Measurements from ENCODE around the gene CDC42. TPM values are rescaled to one million over a fixed set of nuclear protein-coding genes. Genes with fewer than 3 reads are reported as not detected.

Gene CDC42
- total and polyA plus RNA-seq, 10 of the 15 experiments (the other 5 are each of a cell fraction or from before 2014, with no cell fraction given): 184 to 479 (median 326) TPM

DNA sequence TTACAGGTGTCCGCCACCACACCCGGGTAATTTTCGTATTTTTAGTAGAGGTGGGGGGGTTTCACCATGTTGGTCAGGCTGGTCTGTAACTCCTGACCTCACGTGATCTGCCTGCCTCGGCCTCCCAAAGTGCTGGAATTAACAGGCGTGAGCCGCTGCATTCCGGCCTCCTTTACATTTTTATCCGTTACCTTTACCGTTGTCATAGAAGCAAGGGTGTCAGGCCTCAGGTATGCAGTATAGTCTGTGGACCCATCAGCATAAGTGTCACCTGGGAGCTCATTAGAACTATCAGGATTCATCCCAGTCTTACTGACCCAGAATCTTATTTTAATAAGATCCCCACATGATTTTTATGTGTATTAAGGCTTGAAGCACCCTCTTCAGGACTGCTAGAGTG, 5.4 kb downstream of the CDC42 start:
- peaks cover 4% of the 10 kb centered on the region for H3K4me1 ChIP-seq (ENCODE audit: control insufficient read depth, insufficient read depth, low read length)
- 76% methylated on average over 9 of the region's 10 CpGs for WGBS (ENCODE audit: insufficient coverage, insufficient replicate concordance, low lambda C conversion rate, missing lambda C conversion rate)
- in situ Hi-C loops (cut with MboI) (no loop called here), intact Hi-C loops (cut with micrococcal nuclease; ENCODE audit: unreplicated experiment) (no loop called here)
- H3K9me3 ChIP-seq (replicated peaks; ENCODE audit: control insufficient read depth, insufficient read depth, low read length): no peaks in the 10 kb centered on the region
- RAD21 ChIA-PET (ENCODE audit: unreplicated experiment): interaction anchor here (1.0 to 1.7 kb wide), 2 partner anchors 17 to 33 kb away, joined by 4 to 5 read pairs; no protein-coding TSS in a partner anchor
- no peak overlapping the region for H2AFZ ChIP-seq (ENCODE audit: control insufficient read depth, low read depth, low read length)
- CTCF ChIA-PET: interaction anchor here (12.9 kb wide), 1 partner anchor 35 kb away, joined by 107 read pairs; no protein-coding TSS in a partner anchor
- no peak overlapping the region for H3K27ac ChIP-seq (ENCODE audit: control insufficient read depth, insufficient read depth)
- peaks cover 92% of the 10 kb centered on the region for H3K79me2 ChIP-seq (ENCODE audit: control insufficient read depth, insufficient read depth, low read length)
- FAIRE-seq: no peak
- H3K36me3 ChIP-seq (ENCODE audit: control insufficient read depth in 2 of 2, insufficient read depth in 2 of 2, low read length in 1 of 2): peaks cover 0 to 10% of the 10 kb centered on the region in 2 experiments; a peak in 2 of 4 replicates
- SMC1A ChIA-PET (ENCODE audit: uncharacterized antibody, unreplicated experiment): no interaction called here
- TF ChIP-seq, protein P1, sequence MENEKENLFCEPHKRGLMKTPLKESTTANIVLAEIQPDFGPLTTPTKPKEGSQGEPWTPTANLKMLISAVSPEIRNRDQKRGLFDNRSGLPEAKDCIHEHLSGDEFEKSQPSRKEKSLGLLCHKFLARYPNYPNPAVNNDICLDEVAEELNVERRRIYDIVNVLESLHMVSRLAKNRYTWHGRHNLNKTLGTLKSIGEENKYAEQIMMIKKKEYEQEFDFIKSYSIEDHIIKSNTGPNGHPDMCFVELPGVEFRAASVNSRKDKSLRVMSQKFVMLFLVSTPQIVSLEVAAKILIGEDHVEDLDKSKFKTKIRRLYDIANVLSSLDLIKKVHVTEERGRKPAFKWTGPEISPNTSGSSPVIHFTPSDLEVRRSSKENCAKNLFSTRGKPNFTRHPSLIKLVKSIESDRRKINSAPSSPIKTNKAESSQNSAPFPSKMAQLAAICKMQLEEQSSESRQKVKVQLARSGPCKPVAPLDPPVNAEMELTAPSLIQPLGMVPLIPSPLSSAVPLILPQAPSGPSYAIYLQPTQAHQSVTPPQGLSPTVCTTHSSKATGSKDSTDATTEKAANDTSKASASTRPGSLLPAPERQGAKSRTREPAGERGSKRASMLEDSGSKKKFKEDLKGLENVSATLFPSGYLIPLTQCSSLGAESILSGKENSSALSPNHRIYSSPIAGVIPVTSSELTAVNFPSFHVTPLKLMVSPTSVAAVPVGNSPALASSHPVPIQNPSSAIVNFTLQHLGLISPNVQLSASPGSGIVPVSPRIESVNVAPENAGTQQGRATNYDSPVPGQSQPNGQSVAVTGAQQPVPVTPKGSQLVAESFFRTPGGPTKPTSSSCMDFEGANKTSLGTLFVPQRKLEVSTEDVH (IDR thresholded peaks at IDR 0.05; ENCODE audit: low read depth, partially characterized antibody): no peak
- TF ChIP-seq, protein P2, sequence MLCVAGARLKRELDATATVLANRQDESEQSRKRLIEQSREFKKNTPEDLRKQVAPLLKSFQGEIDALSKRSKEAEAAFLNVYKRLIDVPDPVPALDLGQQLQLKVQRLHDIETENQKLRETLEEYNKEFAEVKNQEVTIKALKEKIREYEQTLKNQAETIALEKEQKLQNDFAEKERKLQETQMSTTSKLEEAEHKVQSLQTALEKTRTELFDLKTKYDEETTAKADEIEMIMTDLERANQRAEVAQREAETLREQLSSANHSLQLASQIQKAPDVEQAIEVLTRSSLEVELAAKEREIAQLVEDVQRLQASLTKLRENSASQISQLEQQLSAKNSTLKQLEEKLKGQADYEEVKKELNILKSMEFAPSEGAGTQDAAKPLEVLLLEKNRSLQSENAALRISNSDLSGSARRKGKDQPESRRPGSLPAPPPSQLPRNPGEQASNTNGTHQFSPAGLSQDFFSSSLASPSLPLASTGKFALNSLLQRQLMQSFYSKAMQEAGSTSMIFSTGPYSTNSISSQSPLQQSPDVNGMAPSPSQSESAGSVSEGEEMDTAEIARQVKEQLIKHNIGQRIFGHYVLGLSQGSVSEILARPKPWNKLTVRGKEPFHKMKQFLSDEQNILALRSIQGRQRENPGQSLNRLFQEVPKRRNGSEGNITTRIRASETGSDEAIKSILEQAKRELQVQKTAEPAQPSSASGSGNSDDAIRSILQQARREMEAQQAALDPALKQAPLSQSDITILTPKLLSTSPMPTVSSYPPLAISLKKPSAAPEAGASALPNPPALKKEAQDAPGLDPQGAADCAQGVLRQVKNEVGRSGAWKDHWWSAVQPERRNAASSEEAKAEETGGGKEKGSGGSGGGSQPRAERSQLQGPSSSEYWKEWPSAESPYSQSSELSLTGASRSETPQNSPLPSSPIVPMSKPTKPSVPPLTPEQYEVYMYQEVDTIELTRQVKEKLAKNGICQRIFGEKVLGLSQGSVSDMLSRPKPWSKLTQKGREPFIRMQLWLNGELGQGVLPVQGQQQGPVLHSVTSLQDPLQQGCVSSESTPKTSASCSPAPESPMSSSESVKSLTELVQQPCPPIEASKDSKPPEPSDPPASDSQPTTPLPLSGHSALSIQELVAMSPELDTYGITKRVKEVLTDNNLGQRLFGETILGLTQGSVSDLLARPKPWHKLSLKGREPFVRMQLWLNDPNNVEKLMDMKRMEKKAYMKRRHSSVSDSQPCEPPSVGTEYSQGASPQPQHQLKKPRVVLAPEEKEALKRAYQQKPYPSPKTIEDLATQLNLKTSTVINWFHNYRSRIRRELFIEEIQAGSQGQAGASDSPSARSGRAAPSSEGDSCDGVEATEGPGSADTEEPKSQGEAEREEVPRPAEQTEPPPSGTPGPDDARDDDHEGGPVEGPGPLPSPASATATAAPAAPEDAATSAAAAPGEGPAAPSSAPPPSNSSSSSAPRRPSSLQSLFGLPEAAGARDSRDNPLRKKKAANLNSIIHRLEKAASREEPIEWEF (IDR thresholded peaks at IDR 0.05; ENCODE audit: insufficient replicate concordance, low read depth, low read length): no peak
- TF ChIP-seq HDAC2 (IDR thresholded peaks at IDR 0.05): no peak
- 0 out of 2 replicates have a peak overlapping the region, but pooled peaks have one; percentile 31 for H3K4me3 ChIP-seq
- no peak overlapping the region for H3K9ac ChIP-seq (ENCODE audit: control insufficient read depth, insufficient read depth, low read length)
- no peaks in the 10 kb centered on the region for H3K27me3 ChIP-seq (replicated peaks in 1 of 2; ENCODE audit: control insufficient read depth in 2 of 2, insufficient read depth in 2 of 2, low read length in 1 of 2)
- H4K20me1 ChIP-seq (ENCODE audit: control insufficient read depth, insufficient read depth): peaks cover 13% of the 10 kb centered on the region; the same call in 1 of the 2 replicates
- POLR2A ChIA-PET: interaction anchor here (0.7 to 1.0 kb wide), 3 partner anchors 23 to 35 kb away, joined by 3 to 5 read pairs (median 3); no protein-coding TSS in a partner anchor
- DNase-seq (ENCODE audit: low read depth, low spot score): no peak
- no TSS peak for BruUV-seq (replicated peaks)
- H3K4me2 ChIP-seq (ENCODE audit: control insufficient read depth, insufficient read depth): peak overlapping the region; percentile 26; the same call in 1 of the 2 replicates
- no peak for ATAC-seq

Measured in GM12878 (cell line).